Ishikawa (cell line): Measurements from ENCODE around the gene GNB5.

ENCODE experiments used
- CEBPB ChIP-seq: IDR thresholded peaks from 2 replicates; pipeline ENCODE4 v1.6.1; 2012
- CREB1 ChIP-seq: IDR thresholded peaks from 2 replicates; pipeline ENCODE4 v1.6.1; 2012; ENCODE audit warnings: low read depth
- EGR1 ChIP-seq: IDR thresholded peaks from 2 replicates; pipeline ENCODE4 v1.6.1; 2012
- EP300 ChIP-seq: IDR thresholded peaks from 2 replicates; pipeline ENCODE4 v1.6.1; 2012; ENCODE audit warnings: borderline replicate concordance
- FOXM1 ChIP-seq: IDR thresholded peaks from 2 replicates; pipeline ENCODE4 v1.6.1; 2012; ENCODE audit warnings: low read depth, borderline replicate concordance
- NFIC ChIP-seq: IDR thresholded peaks from 2 replicates; pipeline ENCODE4 v1.6.1; 2012
- RAD21 ChIP-seq: IDR thresholded peaks from 2 replicates; pipeline ENCODE4 v1.6.1; 2012; ENCODE audit warnings: low read depth
- TAF1 ChIP-seq: IDR thresholded peaks from 2 replicates; pipeline ENCODE4 v1.6.1; 2012; ENCODE audit warnings: low read depth, mild to moderate bottlenecking
- TCF12 ChIP-seq: IDR thresholded peaks from 2 replicates; pipeline ENCODE4 v1.6.1; 2012; ENCODE audit warnings: low read depth
- TEAD4 ChIP-seq: IDR thresholded peaks from 2 replicates; pipeline ENCODE4 v1.6.1; 2012
- YY1 ChIP-seq: IDR thresholded peaks from 2 replicates; pipeline ENCODE4 v1.6.1; 2012; ENCODE audit warnings: low read depth
- ZBTB7A ChIP-seq: IDR thresholded peaks from 2 replicates; pipeline ENCODE4 v1.6.1; 2012; ENCODE audit warnings: low read depth
- TF ChIP-seq, protein P1 (sequence below): IDR thresholded peaks from 2 replicates; pipeline ENCODE4 v1.6.1; 2012
- TF ChIP-seq, protein P2 (sequence below): IDR thresholded peaks from 2 replicates; pipeline ENCODE4 v1.6.1; 2012
- TF ChIP-seq, protein P3 (sequence below): IDR thresholded peaks from 2 replicates; pipeline ENCODE4 v1.6.1; 2012; ENCODE audit warnings: low read depth, mild to moderate bottlenecking

GNB5 gene

DNA sequence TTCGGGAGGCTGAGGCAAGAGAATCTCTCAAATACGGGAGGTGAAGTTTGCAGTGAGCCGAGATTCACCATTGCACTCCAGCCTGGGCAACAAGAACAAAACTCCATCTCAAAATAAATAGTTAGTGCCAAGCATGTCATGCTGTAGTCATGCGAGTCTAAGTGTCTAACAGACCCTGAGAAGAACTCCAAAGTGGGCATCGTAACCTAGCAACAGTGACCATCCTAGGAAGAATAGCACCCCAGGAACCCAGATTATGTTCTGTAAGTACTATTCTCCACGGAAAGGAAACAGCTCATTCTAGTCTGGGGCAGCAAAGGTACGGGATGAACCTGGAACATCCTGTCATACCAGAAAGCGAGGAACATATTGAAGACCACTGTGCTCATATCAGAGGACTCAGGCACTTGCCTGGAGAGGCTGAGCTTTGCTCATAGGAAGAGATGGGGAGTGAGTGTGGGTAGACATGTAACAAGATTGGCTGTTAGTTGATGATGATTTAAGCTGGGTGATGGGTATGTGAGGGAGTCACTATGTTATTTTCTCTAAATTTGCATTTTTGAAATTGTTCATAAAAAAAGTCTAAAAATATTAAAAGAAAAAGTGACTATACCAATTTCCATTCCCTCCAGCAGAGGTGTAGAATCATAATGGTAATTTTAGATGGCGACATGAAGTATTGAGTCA lies 110.3 kb downstream of the GNB5 start:
- TF ChIP-seq TAF1: no peak
- TF ChIP-seq CEBPB: no peak
- no peak for TF ChIP-seq FOXM1

- no peak for TF ChIP-seq RAD21
- no peak for TF ChIP-seq EP300
- no peak for TF ChIP-seq EGR1
- TF ChIP-seq TAF1: no peak
These were observed 111.2 kb downstream of the GNB5 start for GRCh38 chr15:52080031-52080430.

DNA sequence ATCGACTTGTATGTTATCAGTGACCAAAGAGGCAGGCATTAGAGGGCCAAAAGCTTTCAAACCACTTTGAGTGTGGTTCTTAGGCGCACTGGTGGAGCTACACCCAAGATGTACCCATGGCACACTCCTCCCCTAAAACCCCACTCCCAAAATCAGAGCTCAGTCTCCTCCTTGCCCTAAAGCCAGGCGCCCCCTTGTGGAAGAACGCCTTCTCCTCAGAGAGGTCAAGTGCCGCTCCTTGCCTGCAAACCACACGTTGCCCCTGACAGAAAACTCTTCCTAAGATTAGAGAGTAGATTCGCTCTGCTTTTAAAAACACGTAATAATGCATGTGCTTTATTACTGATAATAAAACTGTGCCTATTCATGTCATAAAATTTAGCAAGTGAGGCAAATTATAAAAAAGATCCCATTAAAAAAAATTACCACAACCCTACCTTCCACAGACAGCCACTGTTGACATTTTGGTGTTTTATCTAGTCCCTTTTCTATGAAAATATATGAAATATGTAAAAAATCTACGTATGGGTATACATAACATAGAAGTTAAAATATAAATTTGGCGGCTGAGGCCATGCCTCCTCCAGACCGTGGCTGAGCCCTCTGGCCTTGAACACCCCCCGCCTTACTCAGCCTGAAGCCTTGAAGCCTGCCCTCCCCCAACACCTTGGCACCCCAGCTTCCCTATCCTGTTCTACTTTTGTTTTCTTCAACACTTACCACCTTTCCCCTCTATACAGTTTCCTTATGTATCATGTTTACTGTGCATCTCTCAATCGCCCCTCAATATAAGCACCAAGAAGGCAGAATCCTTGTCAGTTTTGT lies 112.1 kb downstream of the GNB5 start:
- TF ChIP-seq TEAD4 (no peak), RAD21 (peak; percentile 82)

DNA sequence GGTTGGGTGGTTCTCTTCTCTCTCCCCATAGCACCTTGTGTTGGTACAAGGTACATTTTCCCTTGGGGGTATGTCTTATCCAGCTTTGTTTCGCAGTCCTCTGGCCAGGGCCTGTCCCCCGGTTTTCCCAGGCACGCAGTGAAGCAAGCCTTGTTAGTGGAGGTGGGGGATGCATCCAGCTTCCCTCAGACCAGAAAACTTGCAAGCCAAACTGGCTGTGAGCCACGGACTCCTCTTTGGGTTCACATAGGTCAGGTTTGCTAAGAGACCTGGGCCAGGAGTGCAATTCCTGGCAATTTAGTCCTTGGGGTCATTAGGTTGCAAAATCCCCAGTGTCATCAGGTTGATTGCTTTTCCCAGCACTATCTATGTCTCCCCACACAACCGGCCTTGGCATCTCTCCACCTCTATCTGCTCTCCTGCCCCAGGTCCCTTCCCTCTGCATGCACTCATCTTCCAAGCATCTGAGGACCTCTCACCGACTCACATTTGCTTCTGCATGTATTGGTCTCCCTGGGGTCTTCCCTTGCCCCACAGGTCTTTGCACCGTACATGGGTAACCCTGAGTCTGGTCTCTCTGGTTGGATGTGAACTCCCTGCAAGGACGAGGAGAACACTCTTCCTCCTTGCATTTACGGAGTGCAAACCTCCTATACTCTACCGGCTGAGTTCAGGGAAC lies 112.9 kb downstream of the GNB5 start:
- TF ChIP-seq FOXM1: no peak
- no peak for TF ChIP-seq NFIC
- no peak for TF ChIP-seq TAF1
- TF ChIP-seq EGR1: no peak
- no peak for TF ChIP-seq CEBPB
- TF ChIP-seq, protein P1, sequence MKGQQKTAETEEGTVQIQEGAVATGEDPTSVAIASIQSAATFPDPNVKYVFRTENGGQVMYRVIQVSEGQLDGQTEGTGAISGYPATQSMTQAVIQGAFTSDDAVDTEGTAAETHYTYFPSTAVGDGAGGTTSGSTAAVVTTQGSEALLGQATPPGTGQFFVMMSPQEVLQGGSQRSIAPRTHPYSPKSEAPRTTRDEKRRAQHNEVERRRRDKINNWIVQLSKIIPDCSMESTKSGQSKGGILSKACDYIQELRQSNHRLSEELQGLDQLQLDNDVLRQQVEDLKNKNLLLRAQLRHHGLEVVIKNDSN: no peak
- no peak for TF ChIP-seq YY1
- no peak for TF ChIP-seq EP300
- TF ChIP-seq ZBTB7A: no peak
- TF ChIP-seq, protein P2, sequence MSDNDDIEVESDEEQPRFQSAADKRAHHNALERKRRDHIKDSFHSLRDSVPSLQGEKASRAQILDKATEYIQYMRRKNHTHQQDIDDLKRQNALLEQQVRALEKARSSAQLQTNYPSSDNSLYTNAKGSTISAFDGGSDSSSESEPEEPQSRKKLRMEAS: no peak
- TF ChIP-seq TEAD4: no peak
- no peak for TF ChIP-seq CREB1
- no peak for TF ChIP-seq RAD21
- TF ChIP-seq, protein P3, sequence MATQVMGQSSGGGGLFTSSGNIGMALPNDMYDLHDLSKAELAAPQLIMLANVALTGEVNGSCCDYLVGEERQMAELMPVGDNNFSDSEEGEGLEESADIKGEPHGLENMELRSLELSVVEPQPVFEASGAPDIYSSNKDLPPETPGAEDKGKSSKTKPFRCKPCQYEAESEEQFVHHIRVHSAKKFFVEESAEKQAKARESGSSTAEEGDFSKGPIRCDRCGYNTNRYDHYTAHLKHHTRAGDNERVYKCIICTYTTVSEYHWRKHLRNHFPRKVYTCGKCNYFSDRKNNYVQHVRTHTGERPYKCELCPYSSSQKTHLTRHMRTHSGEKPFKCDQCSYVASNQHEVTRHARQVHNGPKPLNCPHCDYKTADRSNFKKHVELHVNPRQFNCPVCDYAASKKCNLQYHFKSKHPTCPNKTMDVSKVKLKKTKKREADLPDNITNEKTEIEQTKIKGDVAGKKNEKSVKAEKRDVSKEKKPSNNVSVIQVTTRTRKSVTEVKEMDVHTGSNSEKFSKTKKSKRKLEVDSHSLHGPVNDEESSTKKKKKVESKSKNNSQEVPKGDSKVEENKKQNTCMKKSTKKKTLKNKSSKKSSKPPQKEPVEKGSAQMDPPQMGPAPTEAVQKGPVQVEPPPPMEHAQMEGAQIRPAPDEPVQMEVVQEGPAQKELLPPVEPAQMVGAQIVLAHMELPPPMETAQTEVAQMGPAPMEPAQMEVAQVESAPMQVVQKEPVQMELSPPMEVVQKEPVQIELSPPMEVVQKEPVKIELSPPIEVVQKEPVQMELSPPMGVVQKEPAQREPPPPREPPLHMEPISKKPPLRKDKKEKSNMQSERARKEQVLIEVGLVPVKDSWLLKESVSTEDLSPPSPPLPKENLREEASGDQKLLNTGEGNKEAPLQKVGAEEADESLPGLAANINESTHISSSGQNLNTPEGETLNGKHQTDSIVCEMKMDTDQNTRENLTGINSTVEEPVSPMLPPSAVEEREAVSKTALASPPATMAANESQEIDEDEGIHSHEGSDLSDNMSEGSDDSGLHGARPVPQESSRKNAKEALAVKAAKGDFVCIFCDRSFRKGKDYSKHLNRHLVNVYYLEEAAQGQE: no peak
- no peak for TF ChIP-seq TCF12

DNA sequence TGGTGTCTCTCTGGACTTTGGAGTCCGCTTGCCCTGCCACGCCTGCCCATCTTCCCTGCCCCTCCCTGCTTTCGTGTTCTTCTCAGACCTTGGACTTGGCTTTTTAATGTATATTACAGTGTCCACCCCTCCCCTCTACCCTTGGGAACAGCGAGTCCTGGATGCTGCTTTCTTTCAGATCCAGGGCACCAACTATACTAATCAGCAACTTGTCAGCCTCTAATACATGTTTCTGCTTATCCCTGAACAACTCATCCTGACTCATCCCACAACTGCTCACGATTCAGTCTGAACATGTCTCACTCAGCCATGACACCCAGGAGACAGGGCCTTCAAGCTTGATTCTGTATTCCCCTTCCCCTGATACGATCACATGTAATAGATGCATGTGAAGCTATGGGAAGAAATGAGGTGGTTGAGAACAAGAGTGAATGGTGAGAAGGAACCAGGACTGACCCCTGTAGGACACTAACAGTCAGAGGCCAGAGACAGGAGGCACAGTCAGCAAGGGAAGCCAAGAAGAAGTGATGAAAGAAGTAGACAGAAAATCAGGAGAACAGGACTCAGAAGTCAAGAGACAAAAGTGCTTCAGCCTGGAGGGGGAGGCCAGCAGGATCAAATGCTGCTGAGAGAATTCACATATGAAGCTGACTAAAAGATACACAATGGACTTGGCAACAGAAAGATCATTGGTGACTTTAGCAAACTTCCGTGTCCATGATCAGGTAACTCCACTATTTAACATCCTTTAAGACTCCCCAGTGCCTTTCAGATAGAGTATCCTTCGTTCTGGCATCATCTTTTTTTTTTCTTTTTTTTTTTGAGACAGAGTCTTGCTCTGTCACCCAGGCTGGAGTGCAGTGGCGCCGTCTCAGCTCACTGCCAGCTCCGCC lies 114.1 kb downstream of the GNB5 start:
- TF ChIP-seq EGR1 (no peak), TEAD4 (no peak)

DNA sequence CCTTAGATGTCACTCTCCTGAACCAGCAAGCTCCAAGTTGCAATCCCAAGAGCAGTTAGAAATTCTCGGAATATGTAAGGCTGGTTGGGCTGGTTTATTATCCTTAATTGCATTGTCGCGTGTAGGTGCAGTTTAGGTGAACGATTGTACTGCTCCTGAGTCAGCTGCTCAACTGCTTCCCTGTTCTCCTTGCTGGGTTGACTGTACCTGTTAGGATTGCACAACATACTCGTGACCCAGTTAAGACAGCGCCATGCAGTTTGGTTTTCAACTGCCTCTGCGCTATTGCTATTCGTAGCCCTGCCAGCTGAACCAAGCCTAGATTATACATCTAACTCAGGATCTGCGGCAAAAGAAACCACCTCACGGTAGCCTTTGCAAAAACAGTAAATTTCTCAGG lies 119.6 kb downstream of the GNB5 start:
- no peak for TF ChIP-seq FOXM1
- TF ChIP-seq, protein P1: no peak
- peak; percentile 83 for TF ChIP-seq CEBPB

- TF ChIP-seq ZBTB7A (no peak), YY1 (no peak), TAF1 (no peak), FOXM1 (no peak), EP300 (no peak), CREB1 (no peak), CEBPB (no peak), NFIC (no peak), RAD21 (no peak), TCF12 (no peak), EGR1 (no peak), TEAD4 (no peak)
- TF ChIP-seq, protein P3: no peak
- TF ChIP-seq, protein P1: no peak
- TF ChIP-seq, protein P2: no peak
These were observed 121.6 kb downstream of the GNB5 start for GRCh38 chr15:52069559-52069958.
